ENCODE results near the gene RASGRF2.

Gene RASGRF2

DNA sequence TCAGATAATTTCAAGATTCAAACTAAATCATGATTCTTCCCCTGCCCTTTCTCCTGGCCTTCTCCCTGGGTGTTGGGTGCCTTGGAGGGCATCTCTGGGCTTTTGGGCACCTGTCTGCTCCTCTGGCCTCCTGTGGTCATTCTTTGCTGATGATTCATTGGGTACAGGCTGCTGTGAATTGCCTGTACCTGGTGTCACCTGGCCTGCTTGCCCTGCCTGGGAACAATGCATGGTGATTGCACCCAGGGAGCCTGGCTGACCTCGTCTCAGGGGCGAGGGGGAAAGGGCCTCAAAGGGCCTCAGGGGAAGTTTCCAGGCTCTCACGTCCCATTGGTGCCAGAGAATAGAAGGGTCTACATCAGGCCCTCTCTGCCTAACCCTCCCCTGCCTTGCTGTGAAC, 252.9 kb downstream of the RASGRF2 start:
- DNase-seq, result peak; percentile 82

DNA sequence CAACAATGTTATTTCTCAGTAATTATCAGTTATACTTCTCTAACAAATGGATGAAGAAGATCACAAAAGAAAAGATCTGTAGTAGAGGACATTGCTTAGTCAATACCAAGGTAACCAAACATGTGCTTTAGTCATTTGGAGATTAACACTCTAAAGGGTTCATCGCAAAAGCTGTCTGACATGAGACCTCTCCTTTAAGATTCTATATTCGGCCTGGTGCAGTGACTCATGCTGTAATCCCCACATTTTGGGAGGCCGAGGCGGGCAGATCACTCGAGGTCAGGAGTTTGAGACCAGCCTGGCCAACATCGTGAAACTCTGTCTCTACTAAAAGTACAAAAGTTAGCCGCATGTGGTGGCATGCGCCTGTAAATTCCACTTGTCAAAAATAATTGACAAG, 254.7 kb downstream of the RASGRF2 start:
- no peak for DNase-seq

DNA sequence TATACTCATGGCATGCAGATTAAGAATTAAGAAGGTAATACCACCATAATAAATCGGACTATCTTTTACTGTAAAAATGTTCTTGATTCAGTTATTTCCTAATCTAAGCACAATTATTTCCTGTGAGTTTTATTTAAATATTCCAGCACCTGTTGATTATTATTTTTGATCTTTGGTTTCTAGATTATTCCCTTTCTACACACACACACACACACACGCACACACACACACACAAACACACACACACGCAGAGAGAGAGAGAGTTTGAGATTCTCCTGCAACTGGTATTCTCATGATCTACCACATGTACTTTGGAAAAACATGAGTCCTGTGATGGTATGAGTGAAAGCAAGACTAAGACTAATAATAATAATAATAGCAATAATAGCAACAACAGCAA, 256.0 kb downstream of the RASGRF2 start:
- no peak for DNase-seq

DNA sequence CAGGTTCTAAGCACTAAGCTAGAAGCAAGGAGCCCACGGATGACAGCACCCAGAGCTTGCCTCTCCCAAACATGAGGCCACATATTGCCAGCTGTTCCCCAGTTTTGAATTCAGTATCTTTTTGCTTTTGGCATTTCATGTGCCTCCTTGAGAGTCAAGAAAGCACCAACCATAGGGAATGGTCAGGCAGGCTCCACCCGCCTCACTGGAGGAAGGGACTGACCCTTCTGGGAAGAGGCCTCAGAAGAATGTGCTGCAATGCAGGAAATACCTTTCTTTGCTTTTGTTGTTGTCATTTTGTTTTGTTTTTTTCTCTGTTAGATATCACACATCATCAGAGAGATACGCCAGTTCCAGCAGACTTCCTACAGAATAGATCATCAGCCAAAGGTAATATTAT, 259.2 kb downstream of the RASGRF2 start:
- DNase-seq, result no peak

DNA sequence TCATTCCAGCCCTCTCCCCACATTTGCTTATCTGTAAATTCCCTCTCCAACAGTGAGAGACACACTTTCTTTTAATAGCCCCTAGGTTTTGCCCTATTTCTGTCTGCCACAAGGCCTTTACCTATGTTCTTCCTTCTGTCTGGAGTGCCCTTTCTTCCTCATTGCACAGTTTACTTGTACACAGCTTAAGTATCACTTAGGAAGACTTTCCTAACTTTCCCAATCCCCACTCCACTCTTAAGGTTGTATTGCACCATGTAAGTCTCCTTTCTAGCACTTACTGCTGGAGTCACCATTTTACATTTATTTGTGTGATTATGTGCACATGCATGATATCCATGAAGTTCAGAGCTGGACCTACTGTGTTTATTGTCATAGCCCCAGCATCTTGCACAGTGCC, 262.1 kb downstream of the RASGRF2 start:
- DNase-seq, result no peak

DNA sequence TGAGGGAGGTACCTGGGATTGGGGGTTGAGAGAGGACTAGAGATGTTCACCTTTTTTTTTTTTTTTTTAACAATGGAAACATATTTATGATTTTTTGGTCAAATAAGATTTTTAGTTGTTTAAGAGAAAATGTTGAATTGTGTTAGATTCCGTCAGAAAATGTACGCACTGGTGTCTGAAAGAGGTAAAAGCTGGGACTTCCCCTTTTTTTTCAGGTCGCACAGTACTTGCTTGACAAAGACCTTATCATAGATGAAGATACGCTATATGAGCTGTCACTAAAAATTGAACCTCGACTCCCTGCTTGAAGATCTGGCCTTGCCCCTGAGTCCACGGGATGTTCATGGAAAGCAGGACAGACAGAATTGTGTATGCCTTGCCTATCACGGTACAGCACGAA, 265.3 kb downstream of the RASGRF2 start:
- no peak for DNase-seq

DNA sequence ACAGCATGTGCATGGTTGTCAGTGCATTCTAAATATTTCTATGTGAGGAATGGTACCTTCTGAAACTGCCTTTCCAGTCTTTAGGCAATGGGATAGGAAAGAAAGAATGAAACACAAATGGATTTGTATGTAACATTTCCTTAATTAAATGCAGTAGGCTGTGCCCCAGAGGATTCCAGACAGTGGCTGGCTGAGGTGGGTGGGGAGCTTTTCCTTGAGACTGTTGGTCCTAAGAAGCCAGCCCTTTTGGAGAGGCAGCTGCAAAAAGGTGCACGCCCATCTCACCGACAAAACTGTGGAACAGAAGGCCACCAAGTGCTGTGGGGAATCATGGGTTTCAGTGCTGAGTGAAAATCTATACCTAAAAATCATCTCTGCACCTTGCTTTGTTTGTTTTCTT, 266.1 kb downstream of the RASGRF2 start:
- DNase-seq, result no peak

DNA sequence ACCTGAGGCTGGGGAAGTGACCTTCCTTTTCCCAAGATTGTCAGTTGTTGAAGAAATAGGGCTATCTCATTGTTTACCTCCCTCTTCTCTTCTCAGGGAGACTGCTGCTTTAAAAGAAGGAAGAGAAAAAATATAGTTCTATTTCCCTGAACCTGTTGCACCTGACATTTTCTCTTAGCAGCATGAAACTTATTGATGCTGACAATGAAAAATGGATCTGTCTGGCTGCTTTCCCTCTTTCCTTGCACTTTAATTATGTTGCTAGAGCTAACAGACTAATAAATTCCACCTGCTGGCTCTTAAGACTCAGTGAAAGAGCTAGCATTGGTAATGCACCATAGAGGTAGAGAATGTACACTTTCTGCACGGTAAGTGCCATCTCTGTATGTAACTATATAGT, 266.8 kb downstream of the RASGRF2 start:
- DNase-seq, result no peak

DNA sequence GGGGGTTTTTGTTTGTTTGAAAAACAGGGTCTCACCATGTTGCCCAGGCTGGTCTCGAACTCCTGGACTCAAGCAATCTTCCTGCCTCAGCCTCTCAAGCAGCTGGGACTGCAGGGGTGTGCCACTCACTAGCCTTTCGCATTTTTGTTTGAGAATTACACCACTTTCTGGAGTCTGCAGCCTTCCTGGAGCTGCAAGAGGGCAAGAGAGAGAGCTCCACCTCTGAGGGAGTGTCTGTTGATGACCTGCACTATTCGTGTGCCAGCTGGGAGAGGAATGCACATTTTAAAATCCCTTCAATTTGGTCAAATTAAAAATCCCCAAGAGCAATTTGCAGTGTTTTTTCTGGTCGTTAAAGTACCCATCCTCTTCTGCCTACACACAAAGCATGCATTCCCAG, 267.9 kb downstream of the RASGRF2 start:
- no peak for DNase-seq

DNA sequence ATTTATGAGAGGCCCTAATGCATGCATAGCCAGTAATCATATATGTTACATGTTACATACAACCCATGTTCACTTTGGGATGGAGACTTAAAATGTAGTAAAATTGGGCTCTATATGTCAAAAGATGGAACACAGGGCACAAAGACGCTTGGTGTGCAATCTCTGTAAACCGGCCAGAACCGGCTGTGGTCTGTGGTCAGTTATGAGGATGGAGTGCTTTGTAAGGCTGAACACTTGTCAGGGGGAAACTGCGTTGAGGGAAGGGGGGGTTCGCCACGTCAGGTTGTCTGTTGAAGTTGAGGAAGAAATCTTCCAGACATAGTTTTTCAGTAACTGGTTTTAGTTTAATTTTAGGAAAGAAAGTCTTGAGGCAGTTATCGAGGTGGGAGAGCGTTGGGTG, 270.3 kb downstream of the RASGRF2 start:
- no peak for DNase-seq

DNA sequence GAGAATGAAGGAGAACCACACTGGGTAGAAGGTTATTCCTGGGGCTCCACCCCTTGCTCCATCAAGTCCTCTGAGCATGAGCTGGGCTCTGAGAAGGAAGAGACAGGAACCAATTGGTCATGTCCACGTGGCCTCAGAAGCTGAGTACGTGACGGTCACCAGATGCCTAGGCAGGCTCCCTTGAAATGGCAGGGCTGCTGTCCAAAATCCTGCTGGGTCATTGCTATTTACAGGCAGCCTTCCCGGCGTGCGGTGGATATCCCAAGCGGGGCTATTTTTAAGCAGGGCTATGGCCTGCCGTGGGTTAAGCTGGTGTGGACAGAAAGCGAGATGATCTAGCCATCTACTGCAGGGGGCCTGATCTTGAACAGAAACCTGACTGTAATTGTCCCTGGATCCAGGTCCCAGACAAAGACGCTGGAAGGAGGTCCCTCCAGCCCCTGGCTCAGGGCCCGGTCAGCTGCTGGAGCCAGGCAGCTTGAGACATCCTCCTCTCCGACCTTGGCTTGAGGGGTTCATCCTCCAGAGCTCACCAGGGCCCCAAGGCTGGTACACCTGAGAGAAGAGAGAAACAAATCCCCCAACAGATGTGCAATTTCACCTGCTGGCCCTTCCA, 272.4 kb downstream of the RASGRF2 start:
- DNase-seq, result peak; percentile 70

DNA sequence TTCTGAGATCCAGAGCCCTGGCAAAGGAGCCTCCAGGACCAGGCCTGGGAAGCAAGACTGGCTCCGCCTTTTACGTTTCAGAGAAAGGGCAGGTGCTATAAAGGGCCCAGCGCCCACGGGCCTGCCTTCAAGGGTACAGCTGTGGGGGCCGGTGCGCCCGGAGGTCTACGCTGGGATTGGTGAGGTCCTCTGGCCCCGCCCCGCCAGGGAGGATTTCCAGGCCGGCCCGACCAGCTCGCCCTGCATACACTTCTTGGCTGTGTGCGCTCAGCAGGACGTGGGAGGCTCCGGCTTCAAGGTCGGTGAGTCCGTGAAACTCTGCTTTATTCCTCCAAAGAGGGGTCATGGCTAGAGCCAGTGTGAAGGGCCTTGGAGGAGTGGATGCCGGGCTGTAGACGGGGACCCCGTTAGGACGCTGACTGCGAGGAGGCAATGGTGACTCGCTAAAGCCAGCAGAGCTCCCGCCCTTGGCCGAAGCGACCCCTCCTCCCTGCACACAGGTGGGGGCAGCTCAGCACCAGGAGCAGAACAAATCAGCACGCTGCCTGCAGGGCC, 273.0 kb downstream of the RASGRF2 start, which contains the start of gene CKMT2:
Gene CKMT2, plus strand, starts transcription at position 243 of the 555 bp plus-strand sequence. CDS start 17,811 bp downstream, outside the sequence.
- DNase-seq, result peak; percentile 92

DNA sequence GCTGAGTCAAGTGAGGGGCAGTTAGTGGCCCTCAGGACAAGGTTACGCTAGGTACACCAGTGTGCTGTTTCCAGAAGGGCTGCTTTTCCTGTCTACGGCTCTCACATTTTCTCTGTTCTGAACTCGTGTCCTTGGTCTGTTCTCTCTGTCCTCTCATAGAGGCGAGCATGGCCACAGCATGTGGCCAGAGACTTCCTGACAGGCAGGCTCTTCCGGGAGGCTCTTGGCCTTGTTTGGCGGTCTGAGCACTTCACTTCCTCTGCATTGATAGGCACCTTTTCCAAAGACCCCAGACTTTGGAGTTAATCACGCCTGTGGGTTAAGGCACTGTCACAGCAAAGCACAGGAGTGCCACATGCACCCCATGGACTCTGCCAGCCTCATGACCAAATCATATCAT, 274.1 kb downstream of the RASGRF2 start:
- DNase-seq, result no peak

DNA sequence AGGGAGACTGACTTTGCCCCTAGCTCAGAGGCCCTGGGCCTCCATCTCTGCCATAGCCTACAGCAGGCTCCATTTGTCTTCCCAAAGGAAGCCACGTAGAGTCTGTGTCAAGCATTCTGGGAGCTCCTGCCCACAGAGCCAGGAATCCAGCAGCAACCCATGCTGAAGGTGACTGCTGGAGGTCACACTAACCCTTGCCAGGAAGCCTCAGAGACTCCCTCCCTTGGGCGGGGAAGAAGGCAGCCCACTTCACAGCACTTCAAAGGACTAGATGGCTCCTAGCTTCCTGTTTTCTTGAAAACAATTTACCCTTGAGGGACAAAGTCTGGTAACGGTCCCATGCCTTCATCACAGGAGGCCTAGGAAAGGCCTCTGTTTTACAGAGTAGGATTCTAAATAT, 274.6 kb downstream of the RASGRF2 start:
- no peak for DNase-seq

DNA sequence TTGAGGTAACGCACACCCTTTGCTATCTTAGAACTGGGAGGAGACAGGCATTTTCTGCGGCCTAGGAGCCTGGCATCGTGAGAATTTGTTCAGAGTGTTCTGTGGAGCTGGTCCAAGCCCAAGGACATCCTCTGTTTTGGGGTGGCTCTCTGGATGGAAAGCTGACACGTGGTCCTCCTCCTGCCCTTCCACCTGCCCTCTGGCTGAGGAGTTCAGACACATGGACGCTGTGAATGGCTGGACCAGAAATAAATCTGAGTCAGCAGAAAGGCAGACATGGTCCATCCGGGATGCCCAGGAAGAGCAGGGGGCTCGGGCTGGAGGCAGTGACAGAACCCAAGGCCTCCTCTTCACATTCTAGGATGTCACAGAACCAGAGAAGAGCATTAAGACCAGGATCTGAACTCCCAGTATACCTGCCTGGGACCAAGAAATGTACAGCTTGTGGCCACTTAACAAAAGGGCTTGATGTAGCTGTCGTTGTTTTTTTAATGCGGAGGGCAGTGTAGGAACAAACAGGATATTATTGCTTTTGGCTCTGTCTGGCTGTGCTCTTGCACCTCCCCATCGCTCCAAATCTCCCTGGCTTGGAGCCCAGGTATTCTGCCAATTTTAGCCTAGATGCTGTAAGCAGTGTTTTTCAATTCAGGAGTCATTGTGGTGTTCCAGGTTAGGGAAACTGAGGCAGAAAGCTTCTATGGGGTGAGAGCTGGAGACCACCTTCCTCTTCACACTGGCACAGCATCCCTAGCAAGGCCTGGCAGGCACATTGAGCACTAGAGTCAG, 275.3 kb downstream of the RASGRF2 start:
- no peak for DNase-seq

DNA sequence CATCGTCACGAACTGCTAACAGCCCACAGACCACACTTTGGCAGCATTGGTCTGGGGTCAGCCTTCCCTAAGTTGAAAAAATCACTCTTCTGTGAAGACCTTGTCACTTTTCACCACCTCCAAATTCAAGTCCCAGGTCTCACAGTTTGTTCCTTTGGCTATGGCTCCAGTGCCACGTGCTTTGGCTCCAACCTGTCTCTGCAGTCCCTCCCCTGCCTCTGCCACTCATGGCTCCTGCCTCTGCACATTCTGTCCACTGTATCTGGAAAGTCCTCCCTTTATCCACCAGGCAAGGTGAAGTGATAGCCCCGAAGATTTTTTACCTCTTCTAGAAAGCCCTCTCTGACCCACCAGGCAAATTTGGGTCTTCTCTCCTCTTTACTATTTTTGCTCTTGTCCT, 278.3 kb downstream of the RASGRF2 start:
- no peak for DNase-seq

DNA sequence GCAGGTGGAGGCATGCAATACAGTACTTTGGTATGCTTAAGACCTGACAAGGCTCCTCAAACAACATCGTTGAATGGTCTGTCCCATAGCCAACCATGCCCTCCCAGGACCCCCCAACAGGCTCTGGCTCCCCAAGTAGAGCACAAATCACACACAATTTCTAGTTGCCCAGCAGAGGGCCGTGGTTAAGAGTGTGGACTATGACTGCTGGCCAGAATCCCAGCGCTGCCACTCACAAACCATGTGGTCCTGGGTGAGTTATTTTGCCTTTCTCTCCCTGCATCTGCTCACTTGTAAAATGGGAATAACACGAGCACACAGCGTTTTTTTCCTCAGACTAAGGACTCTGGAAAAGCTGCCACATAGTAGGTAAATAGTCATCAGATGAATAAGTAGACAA, 279.4 kb downstream of the RASGRF2 start:
- no peak for DNase-seq

DNA sequence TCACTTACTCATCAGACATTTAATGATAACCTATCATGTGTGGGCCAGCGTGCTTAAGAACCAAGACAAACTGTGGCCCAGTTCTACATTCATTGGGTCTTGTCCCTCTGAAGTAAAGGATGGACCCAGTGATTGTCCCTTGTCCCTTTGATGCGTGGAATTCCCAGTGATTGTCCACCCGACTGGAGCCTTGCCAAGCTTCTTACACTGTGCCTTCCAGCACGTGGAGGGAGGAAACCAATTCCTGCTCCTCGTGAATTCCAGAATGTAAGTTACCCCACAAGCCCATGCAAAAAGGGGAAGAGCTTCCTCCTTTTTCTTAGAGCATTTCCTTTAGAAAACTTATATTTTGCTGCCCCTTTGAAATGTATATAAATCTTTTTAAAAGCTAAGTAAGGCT, 280.8 kb downstream of the RASGRF2 start:
- DNase-seq, result no peak

DNA sequence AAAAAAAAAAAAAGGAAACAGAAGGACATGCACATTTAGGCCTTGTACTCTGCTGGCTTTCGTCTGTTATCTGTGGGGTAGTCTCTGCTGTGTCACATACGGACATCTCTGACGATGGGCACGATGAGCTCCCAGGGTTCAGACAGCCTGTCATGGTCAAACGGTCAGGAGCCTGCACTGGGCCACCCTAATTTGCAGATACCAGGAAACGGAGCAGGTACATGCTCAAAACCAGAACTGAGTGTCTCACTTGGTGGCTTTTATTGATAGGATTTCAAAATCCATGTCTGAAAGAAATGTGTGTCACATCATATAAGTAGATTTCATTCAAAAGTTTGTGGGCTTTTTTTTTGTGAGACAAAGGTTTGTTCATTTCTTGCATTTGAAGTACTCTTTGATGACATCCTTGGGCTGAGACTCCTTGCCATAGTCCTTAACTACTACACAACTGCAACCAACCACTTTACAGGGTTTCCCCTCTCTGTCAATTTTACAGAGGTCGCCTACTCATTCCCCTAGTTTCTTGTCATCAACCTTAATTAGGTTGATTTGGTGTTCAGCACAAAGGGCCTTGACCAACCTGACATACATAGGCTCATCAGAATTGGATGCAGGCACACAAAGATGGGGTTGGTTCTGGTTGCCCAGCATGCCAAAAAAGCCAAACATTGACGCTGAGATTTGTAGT, 281.9 kb downstream of the RASGRF2 start:
- DNase-seq, result no peak

DNA sequence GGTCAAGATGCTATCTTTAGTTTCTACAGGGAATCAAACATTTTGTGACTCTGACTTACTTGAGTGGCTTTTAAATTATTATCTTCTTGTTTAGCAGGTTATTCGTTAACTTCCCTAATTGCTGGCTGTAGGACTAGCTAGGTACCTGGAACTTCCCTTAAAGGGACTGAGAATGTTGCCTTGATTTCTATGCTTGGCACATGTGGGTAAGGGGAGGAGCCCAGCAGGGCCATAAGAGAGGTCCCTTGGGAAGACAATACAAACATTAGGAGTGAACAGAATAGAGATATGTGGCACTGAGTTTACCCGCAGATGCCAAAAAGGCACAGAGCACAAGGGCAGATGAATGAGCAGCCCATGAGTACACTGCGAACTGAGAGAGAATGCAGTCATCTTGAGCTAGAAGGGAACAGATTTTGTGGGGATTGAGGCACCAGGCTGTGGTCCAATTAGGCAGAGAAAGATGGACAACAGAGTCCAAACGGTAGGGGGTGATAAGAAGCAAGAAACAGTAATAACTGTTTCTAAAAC, 282.8 kb downstream of the RASGRF2 start:
- DNase-seq, result no peak

DNA sequence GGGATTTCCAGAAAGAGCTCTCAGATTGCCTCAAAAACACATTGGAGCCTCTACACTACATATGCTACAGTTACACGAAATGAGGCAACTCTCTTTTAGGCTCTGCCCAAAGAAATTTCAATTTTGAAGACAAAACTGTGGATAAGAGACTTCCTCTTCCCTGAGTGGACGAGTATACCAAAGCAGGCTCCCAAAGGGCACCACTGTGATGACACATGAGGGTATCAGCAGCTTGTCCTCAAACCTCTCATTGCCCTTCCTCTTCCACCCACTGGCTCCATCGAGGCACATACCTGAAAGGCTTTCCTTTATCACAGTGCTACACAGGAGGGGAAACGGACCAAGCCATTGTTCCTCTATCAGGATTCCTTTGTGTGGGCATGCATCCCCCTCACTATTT, 284.3 kb downstream of the RASGRF2 start:
- DNase-seq, result no peak

DNA sequence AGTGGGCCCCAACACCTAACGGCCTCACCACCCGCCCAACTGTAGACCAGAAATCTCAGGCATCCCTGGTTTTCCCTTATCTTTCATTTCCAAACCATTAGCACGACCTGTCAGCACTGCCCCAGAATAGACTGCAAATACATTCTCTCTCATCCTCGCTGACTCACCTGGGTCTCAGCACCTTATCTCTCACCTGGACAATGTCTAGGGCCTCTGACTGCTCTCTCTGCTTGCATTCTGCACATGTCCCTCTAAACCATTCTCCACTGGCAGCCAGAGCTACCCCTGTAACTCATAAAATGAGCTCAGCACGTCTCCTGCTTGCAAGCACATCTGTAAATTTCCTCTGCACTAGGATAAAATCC, 285.7 kb downstream of the RASGRF2 start:
- DNase-seq, result peak; percentile 90

DNA sequence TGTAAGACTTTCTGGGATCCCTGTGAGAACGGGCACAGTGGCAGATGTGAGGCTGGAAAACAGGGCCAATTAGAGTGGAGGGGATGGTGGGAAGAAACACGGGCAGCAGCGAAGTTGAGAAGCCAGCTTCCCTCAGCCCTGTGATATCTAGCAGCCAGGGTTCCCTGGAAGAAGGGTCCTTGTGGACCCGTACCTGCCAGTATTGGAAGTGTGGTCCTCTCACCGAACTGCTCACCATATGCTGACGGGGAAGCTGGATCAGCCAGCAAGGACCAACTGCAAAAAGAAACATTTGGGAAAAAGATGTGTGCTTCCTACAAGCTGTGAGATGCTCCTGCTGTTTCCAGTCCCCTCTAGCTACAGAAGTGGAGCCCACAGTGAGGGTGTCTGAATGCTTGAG, 286.5 kb downstream of the RASGRF2 start:
- peak; percentile 70 for DNase-seq

All from islet precursor cell (in vitro differentiated cells).